ENCODE measurements around the gene CREBL2. TPM values are rescaled to one million over a fixed set of nuclear protein-coding genes. Genes with fewer than 3 reads are reported as not detected.
"Not testable (repeated sequence)": the region's sequence is repeated elsewhere in the genome, so short reads cannot be mapped to it uniquely, and the experiment has no call there.

CREBL2 gene
- total RNA-seq, 1 donor from 2014 or later, result 42.8 TPM

DNA sequence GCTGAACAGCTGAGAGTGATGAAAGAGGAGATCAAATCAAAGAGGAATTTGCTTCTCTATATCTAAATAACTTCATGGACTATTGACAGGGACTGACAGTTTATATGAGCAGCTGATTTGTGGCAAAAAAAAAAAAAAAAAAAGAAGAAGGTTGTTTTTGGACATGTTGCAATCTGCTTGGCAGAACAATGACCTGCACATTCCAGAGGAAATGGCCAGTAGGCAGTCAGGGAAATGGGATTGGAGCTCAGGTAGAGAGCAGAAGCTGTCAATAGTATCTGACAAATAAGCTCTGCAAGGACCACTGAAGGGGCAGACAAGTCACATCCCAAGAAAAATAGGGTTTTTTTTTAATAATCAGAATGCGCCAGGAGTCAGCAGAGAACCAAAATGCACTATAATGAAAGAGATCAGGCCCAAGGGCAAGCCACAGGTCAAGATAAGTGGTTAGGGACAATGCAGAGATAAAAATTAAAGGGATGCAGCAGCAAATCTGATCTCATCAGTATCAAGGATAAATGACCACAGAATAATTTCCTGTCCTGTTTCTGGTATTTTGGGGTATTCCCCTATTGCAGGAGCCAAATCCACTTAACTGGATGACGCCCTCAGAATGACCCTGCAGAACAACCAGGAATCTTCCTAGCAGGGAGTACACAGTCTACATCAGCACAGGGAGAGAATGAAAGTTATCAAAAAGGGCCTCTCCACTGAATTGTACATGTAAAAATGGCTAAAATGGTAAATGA lies 26.4 kb upstream of the CREBL2 start:
- H3K4me1 ChIP-seq, result no peaks in the 10 kb centered on the region
- H3K27ac ChIP-seq, result no peak overlapping the region
- no peaks in the 10 kb centered on the region for H3K27me3 ChIP-seq
- DNase-seq (no peak), ATAC-seq (no peak)
- H3K36me3 ChIP-seq, result no peaks in the 10 kb centered on the region
- intact Hi-C loops (cut with DNase I), result no loop called here
- TF ChIP-seq, protein P1, sequence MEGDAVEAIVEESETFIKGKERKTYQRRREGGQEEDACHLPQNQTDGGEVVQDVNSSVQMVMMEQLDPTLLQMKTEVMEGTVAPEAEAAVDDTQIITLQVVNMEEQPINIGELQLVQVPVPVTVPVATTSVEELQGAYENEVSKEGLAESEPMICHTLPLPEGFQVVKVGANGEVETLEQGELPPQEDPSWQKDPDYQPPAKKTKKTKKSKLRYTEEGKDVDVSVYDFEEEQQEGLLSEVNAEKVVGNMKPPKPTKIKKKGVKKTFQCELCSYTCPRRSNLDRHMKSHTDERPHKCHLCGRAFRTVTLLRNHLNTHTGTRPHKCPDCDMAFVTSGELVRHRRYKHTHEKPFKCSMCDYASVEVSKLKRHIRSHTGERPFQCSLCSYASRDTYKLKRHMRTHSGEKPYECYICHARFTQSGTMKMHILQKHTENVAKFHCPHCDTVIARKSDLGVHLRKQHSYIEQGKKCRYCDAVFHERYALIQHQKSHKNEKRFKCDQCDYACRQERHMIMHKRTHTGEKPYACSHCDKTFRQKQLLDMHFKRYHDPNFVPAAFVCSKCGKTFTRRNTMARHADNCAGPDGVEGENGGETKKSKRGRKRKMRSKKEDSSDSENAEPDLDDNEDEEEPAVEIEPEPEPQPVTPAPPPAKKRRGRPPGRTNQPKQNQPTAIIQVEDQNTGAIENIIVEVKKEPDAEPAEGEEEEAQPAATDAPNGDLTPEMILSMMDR (IDR thresholded peaks at IDR 0.05), result no peak
- H3K4me3 ChIP-seq, result no peak overlapping the region
- H3K9me3 ChIP-seq, result no peaks in the 10 kb centered on the region

DNA sequence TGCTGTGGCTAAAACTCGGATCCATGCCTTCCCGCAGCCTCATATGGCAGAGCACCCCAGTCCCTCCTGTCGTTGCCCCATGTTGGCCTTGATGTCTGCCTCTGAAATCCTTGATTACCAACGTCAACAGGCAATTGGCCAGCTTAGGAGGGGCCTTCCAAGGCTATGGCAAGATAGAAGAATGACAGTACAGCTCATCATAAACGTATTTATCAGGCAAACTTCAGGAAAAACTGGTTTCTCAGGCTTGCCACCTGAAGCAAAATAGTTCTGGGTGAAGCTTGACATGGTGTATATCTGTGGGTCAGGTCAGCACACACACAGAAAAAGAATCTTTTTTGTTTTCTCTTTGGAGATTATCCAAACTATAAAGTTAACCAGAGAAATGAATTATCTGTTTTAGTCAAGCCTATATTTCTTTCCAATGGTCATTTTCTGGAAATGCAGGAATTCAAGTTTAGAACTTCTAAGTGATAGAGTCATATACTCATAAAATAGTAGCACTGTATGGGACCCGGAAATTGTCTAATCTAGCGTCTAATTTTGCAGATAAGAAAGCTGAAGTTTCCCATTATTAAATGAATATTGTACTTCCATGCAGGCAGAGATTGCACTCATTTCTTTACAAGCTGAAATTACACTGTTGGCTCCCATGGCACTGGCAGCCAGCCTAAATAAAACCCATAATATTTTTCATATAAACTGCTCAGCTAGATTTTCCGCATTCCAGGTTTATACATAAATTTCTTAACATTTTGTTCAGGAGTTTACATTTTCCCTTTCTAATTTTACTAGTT lies 24.6 kb upstream of the CREBL2 start:
- Histone ChIP-seq H3K27me3 (no peaks in the 10 kb centered on the region), H3K9me3 (no peaks in the 10 kb centered on the region), H3K27ac (no peak overlapping the region), H3K36me3 (no peaks in the 10 kb centered on the region), H3K4me3 (no peak overlapping the region), H3K4me1 (no peaks in the 10 kb centered on the region)
- TF ChIP-seq, protein P1 (IDR thresholded peaks at IDR 0.05), result no peak
- no peak for DNase-seq
- intact Hi-C loops (cut with DNase I), result no loop called here
- no peak for ATAC-seq

DNA sequence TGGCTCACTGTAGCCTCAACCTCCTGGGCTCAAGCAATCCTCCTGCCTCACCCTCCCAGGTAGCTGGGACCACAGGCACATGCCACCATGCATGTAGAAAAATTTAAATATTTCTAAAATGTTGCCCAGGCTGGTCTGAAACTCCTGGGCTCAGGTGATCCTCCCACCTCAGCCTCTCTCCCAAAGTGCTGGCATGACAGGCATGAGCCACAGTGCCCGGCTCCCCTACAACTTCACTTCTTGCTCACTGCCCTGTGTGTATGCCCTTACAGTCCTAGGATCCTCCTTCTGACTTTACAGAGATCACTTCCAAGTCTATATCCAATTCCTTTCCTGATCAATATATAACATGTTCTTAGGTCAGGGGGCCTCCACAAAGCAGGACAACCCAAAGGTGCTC lies 23.8 kb upstream of the CREBL2 start:
- TF ChIP-seq, protein P1 (IDR thresholded peaks at IDR 0.05), result no peak
- intact Hi-C loops (cut with DNase I), result no loop called here
- no peak for DNase-seq
- H3K4me3 ChIP-seq, result no peak overlapping the region
- no peaks in the 10 kb centered on the region for H3K27me3 ChIP-seq
- no peak overlapping the region for H3K27ac ChIP-seq
- H3K9me3 ChIP-seq, result no peaks in the 10 kb centered on the region
- H3K4me1 ChIP-seq, result no peaks in the 10 kb centered on the region
- no peak for ATAC-seq
- no peaks in the 10 kb centered on the region for H3K36me3 ChIP-seq

DNA sequence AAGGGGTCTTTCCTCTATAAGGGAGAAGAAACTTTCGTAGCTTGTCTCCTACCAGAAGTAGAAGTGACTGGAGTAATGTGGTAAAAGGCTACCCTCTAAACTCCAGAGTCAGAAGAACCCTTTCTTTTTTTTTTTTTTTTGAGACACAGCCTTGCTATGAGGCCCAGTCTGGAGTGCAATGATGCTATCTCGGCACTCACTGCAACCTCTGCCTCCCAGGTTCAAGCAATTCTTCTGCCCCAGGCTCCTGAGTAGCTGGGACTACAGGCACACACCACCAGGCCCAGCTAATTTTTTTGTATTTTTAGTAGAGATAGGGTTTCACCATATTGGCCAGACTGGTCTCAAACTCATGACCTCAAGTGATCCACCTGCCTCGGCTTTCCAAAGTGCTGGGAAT lies 23.2 kb upstream of the CREBL2 start:
- H3K27me3 ChIP-seq; H3K36me3 ChIP-seq; DNase-seq; H3K4me1 ChIP-seq; intact Hi-C loops (cut with DNase I); H3K27ac ChIP-seq; ATAC-seq; H3K9me3 ChIP-seq; H3K4me3 ChIP-seq: not testable (repeated sequence)

DNA sequence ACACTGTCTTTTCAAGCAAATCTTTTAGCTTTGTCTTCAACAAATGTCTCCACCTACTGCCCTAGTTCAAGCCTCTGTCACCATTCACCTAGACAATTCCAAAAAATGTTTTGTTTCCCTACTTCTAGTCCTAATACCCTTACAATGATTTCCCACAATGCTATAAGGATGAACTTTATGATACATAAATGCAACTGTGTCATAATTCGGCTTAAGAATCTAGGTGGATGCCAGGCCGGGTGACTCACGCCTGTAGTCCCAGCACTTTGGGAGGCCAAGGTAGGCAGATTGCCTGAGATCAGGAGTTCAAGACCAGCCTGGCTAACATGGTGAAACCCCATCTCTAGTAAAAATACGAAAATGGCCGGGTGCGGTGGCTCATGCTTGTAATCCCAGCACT lies 20.7 kb upstream of the CREBL2 start:
- no peak overlapping the region for H3K4me3 ChIP-seq
- no peak for ATAC-seq
- no peaks in the 10 kb centered on the region for H3K27me3 ChIP-seq
- no peaks in the 10 kb centered on the region for H3K9me3 ChIP-seq
- no peak for DNase-seq
- TF ChIP-seq, protein P1 (IDR thresholded peaks at IDR 0.05), result no peak
- H3K27ac ChIP-seq, result no peak overlapping the region
- no peaks in the 10 kb centered on the region for H3K4me1 ChIP-seq
- H3K36me3 ChIP-seq, result no peaks in the 10 kb centered on the region
- intact Hi-C loops (cut with DNase I), result no loop called here

DNA sequence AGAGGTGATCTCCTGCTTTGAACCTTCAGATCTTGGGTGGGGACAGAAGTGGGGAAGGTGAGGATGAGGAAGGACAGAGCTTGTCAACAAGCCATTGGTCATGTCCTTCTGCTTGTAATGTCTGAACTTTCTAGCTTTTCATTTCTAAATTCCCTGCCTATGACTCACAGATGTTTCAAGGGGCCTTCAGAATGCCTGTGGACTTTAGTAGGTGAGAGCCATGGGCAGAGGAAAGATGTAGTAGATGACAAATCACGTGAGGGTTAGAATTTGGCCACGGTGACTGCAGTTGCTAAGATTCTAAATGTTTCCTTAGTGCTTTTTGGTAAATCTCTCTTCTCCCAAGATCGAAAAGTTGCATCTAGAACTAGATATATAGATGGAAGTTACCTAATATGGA lies 18.7 kb upstream of the CREBL2 start:
- H3K4me3 ChIP-seq, result no peak overlapping the region
- no peaks in the 10 kb centered on the region for H3K9me3 ChIP-seq
- no peaks in the 10 kb centered on the region for H3K4me1 ChIP-seq
- ATAC-seq (peak; percentile 74), DNase-seq (no peak)
- H3K27me3 ChIP-seq, result no peaks in the 10 kb centered on the region
- TF ChIP-seq, protein P1 (IDR thresholded peaks at IDR 0.05), result no peak
- no peaks in the 10 kb centered on the region for H3K36me3 ChIP-seq
- H3K27ac ChIP-seq, result no peak overlapping the region
- intact Hi-C loops (cut with DNase I), result no loop called here

DNA sequence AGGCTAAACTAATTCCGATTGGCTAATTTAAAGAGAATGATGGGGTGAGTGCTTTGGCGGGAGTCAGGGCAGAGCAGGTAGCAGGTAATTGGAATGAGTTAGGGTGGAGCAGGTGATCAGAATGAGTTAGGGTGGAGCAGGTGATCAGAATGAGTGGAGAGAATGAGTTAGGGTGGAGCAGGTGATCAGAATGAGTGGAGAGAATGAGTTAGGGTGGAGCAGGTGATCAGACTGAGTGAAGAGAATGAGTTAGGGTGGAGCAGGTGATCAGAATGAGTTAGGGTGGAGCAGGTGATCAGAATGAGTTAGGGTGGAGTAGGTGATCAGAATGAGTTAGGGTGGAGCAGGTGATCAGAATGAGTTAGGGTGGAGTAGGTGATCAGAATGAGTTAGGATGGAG lies 15.7 kb upstream of the CREBL2 start:
- H3K27me3 ChIP-seq; ATAC-seq; H3K4me1 ChIP-seq; intact Hi-C loops (cut with DNase I); H3K36me3 ChIP-seq; H3K27ac ChIP-seq; H3K9me3 ChIP-seq; DNase-seq; H3K4me3 ChIP-seq: not testable (repeated sequence)

DNA sequence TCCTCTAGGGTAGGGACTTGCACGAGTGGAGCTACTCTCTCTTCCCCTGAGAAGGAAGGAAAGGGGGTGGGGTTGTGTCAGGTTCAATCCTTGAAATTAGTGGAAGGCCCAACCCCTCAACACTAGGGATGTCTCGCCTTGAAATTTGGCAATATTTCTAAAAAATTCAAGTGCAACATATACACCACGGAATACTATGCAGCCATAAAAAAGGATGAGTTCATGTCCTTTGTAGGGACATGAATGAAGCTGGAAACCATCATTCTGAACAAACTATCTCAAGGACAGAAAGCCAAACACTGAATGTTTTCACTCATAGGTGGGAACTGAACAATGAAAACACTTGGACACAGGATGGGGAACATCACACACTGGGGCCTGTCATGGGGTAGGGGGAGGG lies 15.1 kb upstream of the CREBL2 start:
- ATAC-seq; H3K4me1 ChIP-seq; H3K36me3 ChIP-seq; H3K27ac ChIP-seq; H3K27me3 ChIP-seq; DNase-seq; H3K4me3 ChIP-seq; H3K9me3 ChIP-seq; intact Hi-C loops (cut with DNase I): not testable (repeated sequence)
